Measurements from ENCODE around the gene RABEPK. TPM values are rescaled to one million over a fixed set of nuclear protein-coding genes. Genes with fewer than 3 reads are reported as not detected.

The RABEPK gene
- total RNA-seq: 35.2 and 35.4 TPM in 2 replicates

GRCh38 chr9:125200216-125201047 lies at the start of gene RABEPK:
Gene RABEPK (plus strand): TSS chr9:125200542. CDS start chr9:125203014, 2,472 bp downstream.

GRCh38 chr9:125189361-125190289 lies 10.7 kb upstream of the RABEPK start, which contains the start of gene PPP6C:
Gene PPP6C (minus strand): TSS chr9:125189803. CDS start chr9:125189718, 85 bp downstream.

GRCh38 chr9:125241000-125241862 lies 40.9 kb downstream of the RABEPK start, which contains the start of gene HSPA5:
Gene HSPA5 (minus strand): TSS chr9:125241343. CDS start chr9:125241126, 217 bp downstream.

GRCh38 chr9:125261501-125262293 lies 61.4 kb downstream of the RABEPK start, which contains the start of gene GAPVD1:
Gene GAPVD1 (plus strand): TSS chr9:125261826. CDS start chr9:125298922, 37,096 bp downstream.

Other genes with a start within 250 kb of the RABEPK start
- gene SCAI, start 57.0 kb upstream of the RABEPK start, total RNA-seq: 6.6 and 7.5 TPM in 2 replicates
- gene PPP6C, start 10.7 kb upstream of the RABEPK start, total RNA-seq: 19.9 and 21.6 TPM in 2 replicates
- gene HSPA5, start 40.8 kb downstream of the RABEPK start, total RNA-seq: 302 and 331 TPM in 2 replicates
- gene GAPVD1, start 61.3 kb downstream of the RABEPK start, total RNA-seq: 27.1 and 32.3 TPM in 2 replicates